Stromal cell of bone marrow (primary cell): ENCODE measurements around the gene CDHR2.
"Not testable (repeated sequence)": the region's sequence is repeated elsewhere in the genome, so short reads cannot be mapped to it uniquely, and the experiment has no call there.

Experiments
- DNase-seq: peaks from one replicate; pipeline ENCODE4 v3.0.0-alpha.2; 2012; ENCODE audit warnings: low read depth

Gene CDHR2

GRCh38 chr5:176573564-176574296, 24.6 kb downstream of the CDHR2 start:
- DNase-seq, result peak; percentile 8

GRCh38 chr5:176574297-176574591, 25.1 kb downstream of the CDHR2 start:
- no peak for DNase-seq

DNA sequence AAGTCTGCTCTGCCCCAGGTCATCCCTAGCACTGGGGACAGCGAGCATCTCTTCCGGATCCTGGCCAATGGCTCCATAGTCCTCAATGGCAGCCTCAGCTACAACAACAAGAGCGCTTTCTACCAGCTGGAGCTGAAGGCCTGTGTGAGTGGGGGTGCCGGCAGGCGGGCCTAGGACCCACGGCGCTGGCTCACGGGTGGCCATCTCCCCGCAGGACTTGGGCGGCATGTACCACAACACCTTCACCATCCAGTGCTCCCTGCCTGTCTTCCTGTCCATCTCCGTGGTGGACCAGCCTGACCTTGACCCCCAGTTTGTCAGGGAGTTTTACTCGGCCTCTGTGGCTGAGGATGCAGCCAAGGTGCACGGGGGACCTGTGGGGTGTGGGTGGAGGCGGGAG, 25.9 kb downstream of the CDHR2 start:
- DNase-seq, result no peak

- DNase-seq, result no peak
These were observed 26.6 kb downstream of the CDHR2 start for GRCh38 chr5:176575488-176576422.

DNA sequence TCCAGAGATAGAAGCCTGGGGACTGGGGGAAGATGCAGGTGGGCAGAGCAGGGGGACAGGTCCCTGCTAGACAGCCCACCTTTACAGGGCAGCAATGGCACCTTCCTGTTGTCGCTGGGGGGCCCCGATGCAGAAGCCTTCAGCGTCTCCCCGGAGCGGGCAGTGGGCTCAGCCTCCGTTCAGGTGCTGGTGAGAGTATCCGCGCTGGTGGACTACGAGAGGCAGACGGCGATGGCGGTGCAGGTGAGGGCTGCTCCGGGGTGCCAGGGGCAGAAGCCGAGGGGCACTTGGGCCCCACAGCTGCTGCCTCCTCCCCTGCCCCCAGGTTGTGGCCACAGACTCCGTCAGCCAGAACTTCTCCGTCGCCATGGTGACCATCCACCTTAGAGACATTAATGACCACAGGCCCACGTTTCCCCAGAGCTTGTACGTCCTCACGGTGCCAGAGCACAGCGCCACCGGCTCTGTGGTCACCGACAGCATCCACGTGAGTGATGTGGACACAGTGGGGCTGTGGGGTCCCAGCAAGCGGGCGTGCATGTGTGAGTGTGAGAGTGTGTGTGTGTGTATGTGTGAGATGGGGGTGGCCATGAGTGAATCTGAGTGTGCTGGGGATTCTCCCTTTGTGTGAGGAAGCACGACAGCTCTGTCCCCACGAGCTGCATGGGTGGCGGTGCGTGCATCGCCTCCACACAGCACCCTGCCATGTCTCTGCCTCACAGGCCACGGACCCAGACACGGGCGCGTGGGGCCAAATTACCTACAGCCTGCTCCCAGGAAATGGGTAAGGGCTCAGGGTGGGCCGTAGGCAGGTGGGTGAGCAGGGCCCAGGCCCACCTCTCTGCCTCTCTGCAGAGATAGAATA, 28.4 kb downstream of the CDHR2 start:
- no peak for DNase-seq

DNA sequence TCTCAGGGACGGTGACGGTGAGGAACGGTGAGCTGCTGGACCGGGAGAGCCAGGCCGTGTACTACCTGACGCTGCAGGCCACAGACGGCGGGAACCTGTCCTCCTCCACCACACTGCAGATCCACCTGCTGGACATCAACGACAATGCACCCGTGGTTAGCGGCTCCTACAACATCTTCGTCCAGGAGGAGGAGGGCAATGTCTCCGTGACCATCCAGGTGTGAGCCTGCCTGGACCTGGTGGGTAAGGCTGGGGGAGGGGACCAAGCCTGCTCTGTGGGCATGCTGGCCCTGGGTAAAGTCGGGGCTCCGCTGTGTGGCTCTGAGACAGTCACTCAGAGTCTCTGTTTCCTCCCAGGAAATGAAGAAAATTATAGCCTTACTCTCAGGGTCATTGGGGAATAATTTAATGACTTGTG, 29.3 kb downstream of the CDHR2 start:
- DNase-seq, result no peak

- no peak for DNase-seq
These were observed 30.2 kb downstream of the CDHR2 start for GRCh38 chr5:176579323-176579722.

GRCh38 chr5:176581361-176581760, 32.2 kb downstream of the CDHR2 start:
- DNase-seq, result no peak

DNA sequence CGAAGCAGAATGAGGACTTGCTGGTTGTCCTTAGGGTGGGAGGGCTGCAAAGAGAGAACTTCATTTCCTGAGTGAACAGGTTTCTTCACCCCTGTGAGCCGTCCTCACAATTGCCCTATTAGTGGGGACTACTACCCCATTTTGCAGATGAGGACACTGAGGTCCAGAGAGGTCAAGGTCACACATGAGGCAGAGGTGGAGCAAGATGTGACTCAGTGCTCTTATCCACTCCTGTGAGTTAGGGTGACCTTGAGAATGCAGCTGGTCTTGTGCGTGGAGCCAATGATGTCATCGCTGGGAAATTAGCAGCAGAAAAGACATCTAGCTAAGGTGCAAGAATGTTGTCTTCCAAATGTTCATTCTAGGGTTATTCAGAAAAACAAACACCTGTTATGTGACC, 33.9 kb downstream of the CDHR2 start:
- DNase-seq, result no peak

DNA sequence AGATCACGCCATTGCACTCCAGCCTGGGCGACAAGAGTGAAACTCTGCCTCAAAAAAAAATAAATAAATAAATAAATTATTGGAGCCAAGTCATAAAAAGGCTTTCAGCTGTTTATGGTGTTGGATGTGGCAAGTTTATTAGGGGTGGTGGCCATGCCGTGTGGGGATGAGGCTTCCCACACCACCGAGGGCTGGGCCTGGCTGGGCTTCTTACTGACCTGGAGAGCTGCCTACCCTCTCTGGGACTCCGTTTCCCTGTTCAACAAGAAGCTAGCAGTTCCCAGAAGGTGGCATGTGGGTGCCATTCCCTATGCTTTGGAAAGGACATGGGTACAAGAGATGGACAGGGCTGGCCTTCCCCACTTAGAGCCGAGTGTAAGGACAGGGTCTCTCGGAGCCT, 38.3 kb downstream of the CDHR2 start:
- no peak for DNase-seq

- no peak for DNase-seq
These were observed 39.2 kb downstream of the CDHR2 start for GRCh38 chr5:176588297-176588696.

DNA sequence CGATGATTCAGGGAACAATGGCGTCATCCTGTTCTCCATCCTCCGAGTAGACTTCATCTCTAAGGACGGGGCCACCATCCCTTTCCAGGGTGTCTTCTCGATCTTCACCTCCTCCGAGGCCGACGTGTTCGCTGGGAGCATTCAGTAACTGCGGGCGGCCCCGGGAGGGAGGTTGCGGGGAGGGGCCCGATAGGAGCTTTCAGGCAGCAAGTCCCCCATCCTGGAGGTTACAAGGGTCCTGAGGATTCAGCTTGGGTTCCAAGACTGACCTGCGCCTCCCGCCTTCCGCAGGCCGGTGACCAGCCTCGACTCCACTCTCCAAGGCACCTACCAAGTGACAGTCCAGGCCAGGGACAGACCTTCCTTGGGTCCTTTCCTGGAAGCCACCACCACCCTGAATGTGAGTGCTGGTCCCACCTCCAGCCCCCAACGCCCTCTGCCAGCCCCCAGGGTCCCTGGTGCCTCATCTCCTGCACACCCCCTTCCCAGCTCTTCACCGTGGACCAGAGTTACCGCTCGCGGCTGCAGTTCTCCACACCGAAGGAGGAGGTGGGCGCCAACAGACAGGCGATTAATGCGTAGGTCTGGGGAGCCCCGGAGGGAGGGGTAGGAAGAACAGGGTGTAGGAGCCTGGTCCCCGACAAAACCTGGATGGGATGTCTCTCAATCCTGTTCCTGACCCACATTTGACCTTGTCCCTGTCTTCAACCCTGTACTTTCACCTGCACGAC, 40.1 kb downstream of the CDHR2 start:
- no peak for DNase-seq

- DNase-seq, result no peak
These were observed 41.0 kb downstream of the CDHR2 start for GRCh38 chr5:176590035-176590717.

DNA sequence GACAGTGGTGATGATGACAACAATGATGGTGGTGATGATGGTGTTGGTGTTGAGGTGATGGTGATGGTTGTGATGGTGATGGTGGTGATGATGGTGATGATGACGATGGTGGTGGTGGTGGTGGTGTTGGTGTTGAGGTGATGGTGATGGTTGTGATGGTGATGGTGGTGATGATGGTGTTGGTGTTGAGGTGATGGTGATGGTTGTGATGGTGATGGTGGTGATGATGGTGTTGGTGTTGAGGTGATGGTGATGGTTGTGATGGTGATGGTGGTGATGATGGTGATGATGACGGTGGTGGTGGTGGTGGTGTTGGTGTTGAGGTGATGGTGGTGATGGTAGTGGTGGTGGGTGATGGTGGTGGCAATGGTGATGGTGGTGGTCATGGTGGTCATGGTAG, 42.5 kb downstream of the CDHR2 start:
- DNase-seq, result not testable (repeated sequence)

DNA sequence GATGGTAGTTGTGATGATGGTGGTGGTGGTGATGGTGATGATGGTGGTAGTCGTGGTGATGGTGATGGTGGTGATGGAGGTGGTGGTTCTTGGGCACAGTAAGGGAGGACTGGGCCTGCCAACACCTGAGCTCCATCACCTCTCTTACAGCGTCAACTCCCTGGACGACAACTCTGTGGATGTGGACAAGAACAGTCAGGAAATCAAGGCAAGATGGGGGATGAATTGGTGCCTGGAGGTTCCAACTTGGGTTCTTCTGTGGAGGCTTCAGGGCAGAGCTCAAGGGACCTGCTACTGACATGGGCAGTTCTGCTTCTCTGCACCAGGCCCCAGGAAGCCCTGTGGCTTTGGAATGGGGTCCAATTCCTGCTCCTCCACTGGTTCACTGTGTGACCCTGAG, 43.4 kb downstream of the CDHR2 start:
- no peak for DNase-seq

- DNase-seq, result no peak
These were observed 44.2 kb downstream of the CDHR2 start for GRCh38 chr5:176593273-176593869.

DNA sequence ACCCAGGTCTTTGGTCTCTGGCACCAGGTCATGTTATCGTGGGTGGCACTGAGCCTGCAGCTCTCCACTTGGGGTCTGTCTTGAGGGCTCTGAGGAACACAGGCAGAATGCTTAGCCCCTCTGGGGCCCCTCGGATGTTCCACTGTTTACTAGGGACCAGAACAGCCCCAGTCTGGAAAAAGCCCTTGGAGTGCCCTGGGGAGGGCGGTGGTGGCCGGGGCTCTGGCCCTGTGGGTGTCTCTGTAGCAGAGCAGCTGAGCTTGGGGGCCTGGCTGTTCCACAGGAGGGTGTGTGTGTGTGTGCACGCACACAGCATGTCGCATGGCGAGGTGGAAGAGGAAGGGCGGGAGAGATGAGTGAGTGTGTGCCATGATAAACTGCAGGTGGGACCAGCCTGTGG, 45.4 kb downstream of the CDHR2 start:
- DNase-seq, result no peak

DNA sequence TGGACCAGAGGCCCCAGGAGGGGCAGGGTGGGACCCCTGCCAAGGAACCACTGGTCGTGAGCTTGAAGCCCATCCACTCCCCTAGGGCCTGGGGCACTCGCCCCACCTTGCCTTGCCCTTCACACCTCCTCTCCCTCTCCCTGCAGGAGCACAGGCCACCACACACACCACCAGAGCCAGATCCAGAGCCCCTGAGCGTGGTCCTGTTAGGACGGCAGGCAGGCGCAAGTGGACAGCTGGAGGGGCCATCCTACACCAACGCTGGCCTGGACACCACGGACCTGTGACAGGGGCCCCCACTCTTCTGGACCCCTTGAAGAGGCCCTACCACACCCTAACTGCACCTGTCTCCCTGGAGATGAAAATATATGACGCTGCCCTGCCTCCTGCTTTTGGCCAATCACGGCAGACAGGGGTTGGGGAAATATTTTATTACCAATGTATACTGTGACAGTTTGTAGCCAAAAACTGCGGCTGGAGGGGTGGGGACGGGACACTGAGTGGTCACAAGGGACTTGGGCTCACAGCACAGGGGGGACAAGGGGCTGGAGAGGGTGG, 46.3 kb downstream of the CDHR2 start:
- no peak for DNase-seq

- DNase-seq, result no peak
These were observed 47.0 kb downstream of the CDHR2 start for GRCh38 chr5:176596069-176596644.
